SK-N-SH (cell line): Measurements from ENCODE around the gene CADPS2.

Source experiments
- CHD2 ChIP-seq: fragments of 150-350 bp; IDR thresholded peaks from 2 replicates; pipeline ENCODE4 v1.6.1; 2018; ENCODE audit warnings: low read length; ENCODE audit not compliant: partially characterized antibody
- EP300 ChIP-seq, 2 experiments: IDR thresholded peaks; 2 replicates each; pipeline versions ENCODE4 v1.4.0 to v1.6.1; 2012; ENCODE audit warnings: borderline replicate concordance in 1 of 2, low read depth in 1 of 2, low read length in 1 of 2
- POLR2AphosphoS5 ChIP-seq: IDR thresholded peaks from 2 replicates; pipeline ENCODE4 v1.6.1; 2012; ENCODE audit warnings: low read depth, low read length
- SIN3A ChIP-seq: IDR thresholded peaks from 2 replicates; pipeline ENCODE4 v1.6.1; 2012; ENCODE audit warnings: low read depth, mild to moderate bottlenecking, low read length, moderate library complexity, borderline replicate concordance
- TF ChIP-seq, protein P1 (sequence below): fragments of 200-600 bp; sonication (generic); IDR thresholded peaks from 2 replicates; pipeline ENCODE4 v1.6.1; 2017; ENCODE audit warnings: antibody characterized with exemption, mild to moderate bottlenecking, moderate library complexity

DNA sequence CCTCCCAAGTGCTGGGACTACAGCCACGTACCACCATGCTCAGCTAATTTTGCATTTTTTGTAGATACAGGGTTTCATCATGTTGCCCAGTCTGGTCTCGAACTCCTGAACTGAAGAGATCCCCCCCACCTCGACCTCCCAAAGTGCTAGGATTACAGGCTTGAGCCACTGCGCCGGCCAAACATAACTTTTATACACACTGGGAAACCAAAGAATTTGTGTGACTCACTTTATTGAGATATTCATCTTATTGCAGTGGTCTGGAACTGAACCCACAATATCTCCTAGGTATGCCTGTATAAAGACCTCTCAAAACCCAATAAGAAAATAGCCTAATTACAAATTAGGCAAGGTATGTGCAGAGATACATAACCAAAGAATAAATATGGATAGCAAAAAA lies 399.1 kb downstream of the CADPS2 start:
- TF ChIP-seq SIN3A (no peak), POLR2AphosphoS5 (no peak), CHD2 (no peak), EP300 (IDR thresholded peaks at IDR 0.05; ENCODE audit: borderline replicate concordance in 1 of 2, low read depth in 1 of 2, low read length in 1 of 2) (no peak)
- TF ChIP-seq, protein P1, sequence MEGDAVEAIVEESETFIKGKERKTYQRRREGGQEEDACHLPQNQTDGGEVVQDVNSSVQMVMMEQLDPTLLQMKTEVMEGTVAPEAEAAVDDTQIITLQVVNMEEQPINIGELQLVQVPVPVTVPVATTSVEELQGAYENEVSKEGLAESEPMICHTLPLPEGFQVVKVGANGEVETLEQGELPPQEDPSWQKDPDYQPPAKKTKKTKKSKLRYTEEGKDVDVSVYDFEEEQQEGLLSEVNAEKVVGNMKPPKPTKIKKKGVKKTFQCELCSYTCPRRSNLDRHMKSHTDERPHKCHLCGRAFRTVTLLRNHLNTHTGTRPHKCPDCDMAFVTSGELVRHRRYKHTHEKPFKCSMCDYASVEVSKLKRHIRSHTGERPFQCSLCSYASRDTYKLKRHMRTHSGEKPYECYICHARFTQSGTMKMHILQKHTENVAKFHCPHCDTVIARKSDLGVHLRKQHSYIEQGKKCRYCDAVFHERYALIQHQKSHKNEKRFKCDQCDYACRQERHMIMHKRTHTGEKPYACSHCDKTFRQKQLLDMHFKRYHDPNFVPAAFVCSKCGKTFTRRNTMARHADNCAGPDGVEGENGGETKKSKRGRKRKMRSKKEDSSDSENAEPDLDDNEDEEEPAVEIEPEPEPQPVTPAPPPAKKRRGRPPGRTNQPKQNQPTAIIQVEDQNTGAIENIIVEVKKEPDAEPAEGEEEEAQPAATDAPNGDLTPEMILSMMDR = no peak
